ENCODE measurements around the gene GAL.

Gene GAL

GRCh38 chr11:68714060-68714856 lies 29.9 kb downstream of the GAL start:
- DNase-seq = no peak

- no peak for DNase-seq
Measured at GRCh38 chr11:68715456-68716122, 31.2 kb downstream of the GAL start.

GRCh38 chr11:68721075-68721474 lies 36.7 kb downstream of the GAL start:
- no peak for DNase-seq

- DNase-seq = no peak
Measured at GRCh38 chr11:68722143-68722542, 37.8 kb downstream of the GAL start.

- DNase-seq = no peak
Measured at GRCh38 chr11:68724293-68724692, 39.9 kb downstream of the GAL start.

GRCh38 chr11:68727783-68728182 lies 43.4 kb downstream of the GAL start:
- no peak for DNase-seq

GRCh38 chr11:68734111-68734510 lies 49.8 kb downstream of the GAL start:
- DNase-seq = no peak

GRCh38 chr11:68735125-68735524 lies 50.8 kb downstream of the GAL start:
- no peak for DNase-seq

GRCh38 chr11:68735646-68736045 lies 51.3 kb downstream of the GAL start:
- DNase-seq = no peak

Measured in T-helper 2 cell (primary cell).